Kasumi-1 (cell line): ENCODE measurements around the gene TBC1D9B.

Experiments
- DNase-seq, 2 experiments: peaks; one replicate each; lab custom pipeline; 2025; lab: John Stamatoyannopoulos, UW

The TBC1D9B gene

GRCh38 chr5:179820483-179821297, 87.0 kb downstream of the TBC1D9B start, which contains the start of gene SQSTM1:
Gene SQSTM1 (plus strand): TSS chr5:179820905. CDS start chr5:179820937, 32 bp downstream.
- peak; percentile 45 for DNase-seq

- no peak for DNase-seq
Observed at GRCh38 chr5:179820127-179820482, 87.6 kb downstream of the TBC1D9B start.

- no peak for DNase-seq
Observed at GRCh38 chr5:179819296-179820126, 88.2 kb downstream of the TBC1D9B start.

- peak; percentile 59 to 65 for DNase-seq
Observed at GRCh38 chr5:179818746-179819295, 88.9 kb downstream of the TBC1D9B start.

GRCh38 chr5:179817890-179818745, 89.6 kb downstream of the TBC1D9B start:
- no peak for DNase-seq

GRCh38 chr5:179817470-179817840, 90.2 kb downstream of the TBC1D9B start:
- DNase-seq, result no peak

GRCh38 chr5:179816796-179817469, 90.8 kb downstream of the TBC1D9B start:
- no peak for DNase-seq

GRCh38 chr5:179816401-179816795, 91.3 kb downstream of the TBC1D9B start:
- no peak for DNase-seq

GRCh38 chr5:179815491-179816249, 92.0 kb downstream of the TBC1D9B start:
- DNase-seq, result no peak

GRCh38 chr5:179814090-179814489, 93.6 kb downstream of the TBC1D9B start:
- no peak for DNase-seq

- no peak for DNase-seq
Observed at GRCh38 chr5:179812997-179813607, 94.6 kb downstream of the TBC1D9B start.

- no peak for DNase-seq
Observed at GRCh38 chr5:179812135-179812825, 95.4 kb downstream of the TBC1D9B start.
